WTC11 (cell line): ENCODE data around the gene PSME4. TPM values are rescaled to one million over a fixed set of nuclear protein-coding genes. Genes with fewer than 3 reads are reported as not detected.

Source experiments
- ATAC-seq: fragments of 200-7000 bp; cut with Tn5 transposase; 2 replicates; pipeline ENCODE4 v1.10.0; 2021; ENCODE audit warnings: mild to moderate bottlenecking, moderate library complexity
- CTCF ChIA-PET: fragments of 300-600 bp; sonication (Branson Sonifier 250); formaldehyde crosslinking; loops from one replicate; lab custom pipeline; 2021; ENCODE audit warnings: antibody characterized with exemption; lab: Charles Lee
- POLR2A ChIA-PET: fragments of 350-600 bp; sonication (Branson Sonifier 250); formaldehyde crosslinking; loops from one replicate; lab custom pipeline; 2021; ENCODE audit warnings: antibody characterized with exemption; lab: Charles Lee
- DNase-seq: peaks from one replicate; pipeline ENCODE4 v3.0.0; 2021; ENCODE audit warnings: low spot score
- H3K27ac Mint-ChIP-seq: 2 replicates; pipeline ENCODE4 v1.8.0; 2021; ENCODE audit warnings: mixed read lengths
- H3K27me3 Mint-ChIP-seq: 2 replicates; pipeline ENCODE4 v1.8.0; 2021; ENCODE audit warnings: low read depth, mild to moderate bottlenecking, moderate library complexity, mixed read lengths
- H3K36me3 Mint-ChIP-seq: 2 replicates; pipeline ENCODE4 v1.8.0; 2021; ENCODE audit warnings: mixed read lengths
- H3K4me1 Mint-ChIP-seq: 2 replicates; pipeline ENCODE4 v1.8.0; 2022; ENCODE audit warnings: mixed read lengths
- H3K4me3 Mint-ChIP-seq: 2 replicates; pipeline ENCODE4 v1.8.0; 2021; ENCODE audit warnings: mild to moderate bottlenecking, moderate library complexity, mixed read lengths
- H3K9me3 Mint-ChIP-seq: 2 replicates; pipeline ENCODE4 v1.8.0; 2021; ENCODE audit warnings: mixed read lengths
- ATF1 ChIP-seq: sonication (generic); formaldehyde crosslinking; IDR thresholded peaks from 2 replicates; pipeline ENCODE4 v1.8.1; 2023; ENCODE audit warnings: mild to moderate bottlenecking, moderate library complexity, missing genetic modification reagents
- FOXP4 ChIP-seq: sonication (generic); formaldehyde crosslinking; IDR thresholded peaks from 2 replicates; pipeline ENCODE4 v1.8.0; 2022; ENCODE audit warnings: mild to moderate bottlenecking, missing genetic modification reagents
- GABPB1 ChIP-seq: sonication (generic); formaldehyde crosslinking; IDR thresholded peaks from 2 replicates; pipeline ENCODE4 v1.8.1; 2023; ENCODE audit warnings: mild to moderate bottlenecking, missing genetic modification reagents
- MAX ChIP-seq: sonication (generic); formaldehyde crosslinking; IDR thresholded peaks from 2 replicates; pipeline ENCODE4 v1.8.0; 2022; ENCODE audit warnings: mild to moderate bottlenecking, missing genetic modification reagents
- TCF7 ChIP-seq: sonication (generic); formaldehyde crosslinking; IDR thresholded peaks from 2 replicates; pipeline ENCODE4 v1.8.0; 2022; ENCODE audit warnings: mild to moderate bottlenecking, low read depth, missing genetic modification reagents, moderate library complexity
- TP53 ChIP-seq: sonication (generic); formaldehyde crosslinking; IDR thresholded peaks from 2 replicates; pipeline ENCODE4 v1.8.1; 2023; ENCODE audit warnings: mild to moderate bottlenecking, missing genetic modification reagents
- ZBTB21 ChIP-seq: sonication (generic); formaldehyde crosslinking; IDR thresholded peaks from 2 replicates; pipeline ENCODE4 v1.8.1; 2023; ENCODE audit warnings: mild to moderate bottlenecking, missing genetic modification reagents, borderline replicate concordance
- ZNF219 ChIP-seq: sonication (generic); formaldehyde crosslinking; IDR thresholded peaks from 2 replicates; pipeline ENCODE4 v1.8.0; 2023; ENCODE audit warnings: missing genetic modification reagents, mild to moderate bottlenecking, borderline replicate concordance
- ZNF317 ChIP-seq: sonication (generic); formaldehyde crosslinking; IDR thresholded peaks from 2 replicates; pipeline ENCODE4 v1.8.1; 2023; ENCODE audit warnings: low read depth, mild to moderate bottlenecking, moderate library complexity, missing genetic modification reagents, borderline replicate concordance
- ZNF396 ChIP-seq: fragments of 250-450 bp; sonication (Bioruptor Pico); IDR thresholded peaks from 2 replicates; pipeline ENCODE4 v1.8.0; 2021; ENCODE audit warnings: mild to moderate bottlenecking, moderate library complexity, borderline replicate concordance
- total RNA-seq: library from RNA; stranded (reverse); gene quantifications from 3 replicates; pipeline ENCODE4 v1.2.3, GENCODE V29; 2021
- TF ChIP-seq, protein P1 (sequence below): sonication (generic); formaldehyde crosslinking; IDR thresholded peaks from 2 replicates; pipeline ENCODE4 v1.8.0; 2022; ENCODE audit warnings: missing genetic modification reagents
- TF ChIP-seq, protein P2 (sequence below): fragments of 250-450 bp; sonication (Bioruptor Pico); conservative IDR thresholded peaks from 2 replicates; pipeline ENCODE4 v1.9.0; 2021; ENCODE audit warnings: mild to moderate bottlenecking
- TF ChIP-seq, protein P3 (sequence below): sonication (generic); formaldehyde crosslinking; IDR thresholded peaks from 2 replicates; pipeline ENCODE4 v1.8.0; 2023; ENCODE audit warnings: mild to moderate bottlenecking, missing genetic modification reagents

Gene PSME4
- total RNA-seq, 1 experiment from 2014 or later, result 91.9 TPM

DNA sequence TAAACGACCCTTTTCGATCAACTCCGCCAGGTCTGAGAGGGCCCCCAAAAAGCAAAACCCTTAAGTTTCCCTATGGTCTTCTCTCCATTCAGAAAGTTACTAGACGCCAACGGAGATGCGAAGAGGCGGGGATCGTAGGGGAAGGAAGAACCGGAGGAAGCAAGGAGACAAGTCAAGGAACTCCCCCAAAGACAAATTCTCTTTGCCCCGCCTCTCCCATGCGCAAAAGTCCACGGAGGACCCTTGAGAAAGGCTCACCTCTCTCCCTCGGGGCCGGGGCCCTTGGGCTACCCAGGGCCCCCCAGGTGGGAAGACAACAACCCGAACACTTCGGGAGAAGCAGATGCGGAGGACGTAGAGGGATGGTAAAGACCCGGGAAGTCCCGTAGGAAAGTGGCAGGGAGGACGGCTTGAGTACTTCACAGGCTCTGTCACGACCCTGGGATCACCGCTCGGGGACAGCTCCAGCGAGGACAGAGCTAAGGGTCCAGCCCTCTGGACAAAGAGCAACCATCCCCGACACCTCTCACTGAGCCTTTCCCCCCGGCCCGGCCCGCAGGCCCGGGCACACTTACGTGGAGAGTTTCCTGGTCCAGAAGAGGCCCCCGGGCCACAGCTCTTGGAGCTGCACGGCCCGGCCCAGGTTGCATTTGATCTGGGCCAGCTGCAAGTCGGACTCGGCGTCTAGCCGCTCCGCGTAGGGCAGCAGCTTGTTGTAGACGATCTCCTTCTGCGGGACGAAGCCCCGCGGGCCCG lies 647 bp downstream of the PSME4 start:
- ChIA-PET POLR2A (interaction anchor here (0.7 to 1.8 kb wide), 3 partner anchors 10 to 154 kb away, joined by 3 to 8 read pairs (median 4); no protein-coding TSS in a partner anchor), CTCF (no interaction called here)
- peaks cover 8% of the 10 kb centered on the region for H3K36me3 Mint-ChIP-seq
- H3K9me3 Mint-ChIP-seq, result no peaks in the 10 kb centered on the region
- peak; percentile 29 for DNase-seq
- H3K4me1 Mint-ChIP-seq, result peaks cover 23% of the 10 kb centered on the region
- H3K4me3 Mint-ChIP-seq, result peak overlapping the region; percentile 85
- TF ChIP-seq TP53 (CRISPR knock-in tag) (no peak), ATF1 (CRISPR knock-in tag) (0 out of 2 replicates have a peak, but pooled peaks have one; percentile 16)
- peak; percentile 10 for ATAC-seq
- H3K27me3 Mint-ChIP-seq, result no peaks in the 10 kb centered on the region
- H3K27ac Mint-ChIP-seq, result peak overlapping the region; percentile 81

DNA sequence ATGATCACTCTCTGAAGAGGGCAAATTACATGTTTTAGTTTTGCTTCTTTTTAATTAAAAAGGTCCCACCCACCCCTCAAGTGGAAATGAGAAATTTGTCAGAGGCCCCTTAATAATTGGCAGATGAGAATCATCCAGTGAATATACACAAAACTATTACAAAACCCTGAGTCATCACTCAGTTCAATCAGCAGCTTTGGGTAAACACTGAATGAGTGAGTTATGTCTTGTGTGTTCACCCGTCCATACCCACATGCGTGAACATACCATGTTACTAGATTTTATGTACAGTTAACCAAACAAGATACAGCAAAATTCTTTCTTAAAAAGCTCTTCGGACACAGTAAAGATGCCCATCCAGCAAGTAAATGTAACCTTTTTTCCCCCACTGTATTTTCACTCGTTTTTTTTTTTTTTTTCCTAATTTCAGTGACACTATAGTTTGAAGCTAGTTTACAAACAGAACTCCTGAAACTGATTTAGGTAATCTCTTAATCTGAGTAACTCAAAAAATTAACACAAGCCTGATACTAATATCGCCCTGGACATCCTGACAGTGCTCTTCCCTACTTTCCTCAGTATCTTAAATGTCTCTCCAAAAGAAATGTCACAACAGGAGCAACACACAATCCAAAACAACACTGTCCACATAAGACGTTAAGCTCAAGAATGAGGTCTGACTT lies 1.4 kb downstream of the PSME4 start:
- Mint-ChIP-seq H3K36me3 (peaks cover 5% of the 10 kb centered on the region; the same call in 1 of the 2 replicates), H3K4me1 (peaks cover 30% of the 10 kb centered on the region), H3K4me3 (peak overlapping the region; percentile 85), H3K27ac (peak overlapping the region; percentile 81), H3K27me3 (no peaks in the 10 kb centered on the region), H3K9me3 (no peaks in the 10 kb centered on the region)
- ChIA-PET CTCF (no interaction called here), POLR2A (interaction anchor here (0.7 to 1.8 kb wide), 2 partner anchors 9 to 155 kb away, joined by 3 to 8 read pairs; no protein-coding TSS in a partner anchor)
- TF ChIP-seq, protein P1, sequence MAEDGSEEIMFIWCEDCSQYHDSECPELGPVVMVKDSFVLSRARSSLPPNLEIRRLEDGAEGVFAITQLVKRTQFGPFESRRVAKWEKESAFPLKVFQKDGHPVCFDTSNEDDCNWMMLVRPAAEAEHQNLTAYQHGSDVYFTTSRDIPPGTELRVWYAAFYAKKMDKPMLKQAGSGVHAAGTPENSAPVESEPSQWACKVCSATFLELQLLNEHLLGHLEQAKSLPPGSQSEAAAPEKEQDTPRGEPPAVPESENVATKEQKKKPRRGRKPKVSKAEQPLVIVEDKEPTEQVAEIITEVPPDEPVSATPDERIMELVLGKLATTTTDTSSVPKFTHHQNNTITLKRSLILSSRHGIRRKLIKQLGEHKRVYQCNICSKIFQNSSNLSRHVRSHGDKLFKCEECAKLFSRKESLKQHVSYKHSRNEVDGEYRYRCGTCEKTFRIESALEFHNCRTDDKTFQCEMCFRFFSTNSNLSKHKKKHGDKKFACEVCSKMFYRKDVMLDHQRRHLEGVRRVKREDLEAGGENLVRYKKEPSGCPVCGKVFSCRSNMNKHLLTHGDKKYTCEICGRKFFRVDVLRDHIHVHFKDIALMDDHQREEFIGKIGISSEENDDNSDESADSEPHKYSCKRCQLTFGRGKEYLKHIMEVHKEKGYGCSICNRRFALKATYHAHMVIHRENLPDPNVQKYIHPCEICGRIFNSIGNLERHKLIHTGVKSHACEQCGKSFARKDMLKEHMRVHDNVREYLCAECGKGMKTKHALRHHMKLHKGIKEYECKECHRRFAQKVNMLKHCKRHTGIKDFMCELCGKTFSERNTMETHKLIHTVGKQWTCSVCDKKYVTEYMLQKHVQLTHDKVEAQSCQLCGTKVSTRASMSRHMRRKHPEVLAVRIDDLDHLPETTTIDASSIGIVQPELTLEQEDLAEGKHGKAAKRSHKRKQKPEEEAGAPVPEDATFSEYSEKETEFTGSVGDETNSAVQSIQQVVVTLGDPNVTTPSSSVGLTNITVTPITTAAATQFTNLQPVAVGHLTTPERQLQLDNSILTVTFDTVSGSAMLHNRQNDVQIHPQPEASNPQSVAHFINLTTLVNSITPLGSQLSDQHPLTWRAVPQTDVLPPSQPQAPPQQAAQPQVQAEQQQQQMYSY (CRISPR knock-in tag), result no peak
- TF ChIP-seq, protein P2, sequence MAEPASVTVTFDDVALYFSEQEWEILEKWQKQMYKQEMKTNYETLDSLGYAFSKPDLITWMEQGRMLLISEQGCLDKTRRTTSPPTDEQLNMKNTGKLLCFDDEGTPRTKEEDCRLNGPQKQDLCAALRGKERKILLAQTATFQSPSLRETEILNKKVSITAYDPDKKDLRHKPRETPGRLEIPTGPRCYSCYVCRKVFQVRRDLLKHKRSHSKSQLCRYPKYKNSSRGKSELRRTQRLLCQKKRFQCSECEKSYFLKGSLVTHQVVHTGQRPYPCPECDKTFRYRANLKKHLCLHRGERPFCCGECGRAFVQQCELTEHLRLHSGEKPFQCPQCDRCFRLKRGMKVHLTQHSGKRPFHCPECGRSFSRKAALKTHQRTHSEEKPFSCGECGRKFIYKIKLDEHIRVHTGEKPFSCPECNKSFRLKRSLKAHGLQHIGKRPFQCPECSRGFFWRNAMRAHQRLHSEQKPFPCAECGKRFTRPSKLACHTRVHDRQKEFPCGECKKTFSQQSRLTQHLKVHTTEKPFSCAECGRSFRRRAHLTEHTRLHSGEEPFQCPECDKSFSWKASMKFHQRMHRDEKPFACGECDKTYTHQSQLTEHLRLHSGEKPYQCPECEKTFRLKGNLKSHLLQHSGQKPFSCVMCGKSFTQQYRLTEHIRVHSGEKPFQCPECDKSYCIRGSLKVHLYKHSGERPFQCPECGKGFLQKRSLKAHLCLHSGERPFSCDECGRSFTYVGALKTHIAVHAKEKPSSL (CRISPR knock-in tag), result no peak
- peak; percentile 16; the same call in 1 of the 2 replicates for TF ChIP-seq GABPB1 (CRISPR knock-in tag)
- DNase-seq (no peak), ATAC-seq (no peak)

DNA sequence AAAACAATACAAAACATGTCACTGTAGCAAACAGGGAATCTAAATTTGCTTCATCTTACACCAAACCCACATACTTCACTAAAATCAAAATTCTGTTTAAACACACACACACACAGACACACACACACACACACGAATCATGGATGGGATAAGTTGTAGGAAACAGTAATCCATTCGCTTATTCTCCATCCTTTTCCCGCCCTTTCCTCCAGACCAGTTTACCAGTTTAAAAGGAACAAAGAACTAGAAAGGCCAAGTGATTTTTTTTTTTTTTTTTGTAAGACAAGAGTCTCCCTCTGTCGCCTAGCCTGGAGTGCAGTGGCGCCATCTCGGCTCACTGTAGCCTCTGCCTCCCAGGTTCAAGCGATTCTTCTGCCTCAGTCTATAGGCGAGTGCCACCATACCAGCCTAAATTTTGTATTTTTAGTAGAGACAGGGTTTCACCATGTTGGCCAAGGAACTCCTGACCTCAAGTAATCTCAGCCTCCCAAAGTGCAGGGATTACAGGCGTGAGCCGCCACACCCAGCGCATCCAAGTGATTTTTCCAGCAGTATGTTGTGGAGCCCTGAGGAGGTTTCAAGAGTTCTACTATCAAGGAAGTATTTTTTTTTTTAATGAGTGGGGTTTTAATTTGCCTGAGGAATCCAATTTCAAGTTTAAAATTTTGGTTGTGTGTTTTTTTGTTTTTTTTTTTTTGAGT lies 5.7 kb downstream of the PSME4 start:
- Mint-ChIP-seq H3K9me3 (no peaks in the 10 kb centered on the region), H3K4me3 (peak overlapping the region; percentile 26; the same call in 1 of the 2 replicates), H3K27ac (peak overlapping the region; percentile 92), H3K27me3 (no peaks in the 10 kb centered on the region), H3K4me1 (peaks cover 63% of the 10 kb centered on the region), H3K36me3 (no peaks in the 10 kb centered on the region)
- no peak for DNase-seq
- peak; percentile 12 for ATAC-seq
- ChIA-PET CTCF (no interaction called here), POLR2A (no interaction called here)
- TF ChIP-seq MAX (no peak), ZBTB21 (CRISPR knock-in tag) (no peak), ZNF219 (CRISPR knock-in tag) (no peak), FOXP4 (CRISPR knock-in tag) (no peak), ZNF317 (no peak), ZNF396 (CRISPR knock-in tag) (no peak), TCF7 (no peak)
- TF ChIP-seq, protein P2 (CRISPR knock-in tag), result no peak
- TF ChIP-seq, protein P3, sequence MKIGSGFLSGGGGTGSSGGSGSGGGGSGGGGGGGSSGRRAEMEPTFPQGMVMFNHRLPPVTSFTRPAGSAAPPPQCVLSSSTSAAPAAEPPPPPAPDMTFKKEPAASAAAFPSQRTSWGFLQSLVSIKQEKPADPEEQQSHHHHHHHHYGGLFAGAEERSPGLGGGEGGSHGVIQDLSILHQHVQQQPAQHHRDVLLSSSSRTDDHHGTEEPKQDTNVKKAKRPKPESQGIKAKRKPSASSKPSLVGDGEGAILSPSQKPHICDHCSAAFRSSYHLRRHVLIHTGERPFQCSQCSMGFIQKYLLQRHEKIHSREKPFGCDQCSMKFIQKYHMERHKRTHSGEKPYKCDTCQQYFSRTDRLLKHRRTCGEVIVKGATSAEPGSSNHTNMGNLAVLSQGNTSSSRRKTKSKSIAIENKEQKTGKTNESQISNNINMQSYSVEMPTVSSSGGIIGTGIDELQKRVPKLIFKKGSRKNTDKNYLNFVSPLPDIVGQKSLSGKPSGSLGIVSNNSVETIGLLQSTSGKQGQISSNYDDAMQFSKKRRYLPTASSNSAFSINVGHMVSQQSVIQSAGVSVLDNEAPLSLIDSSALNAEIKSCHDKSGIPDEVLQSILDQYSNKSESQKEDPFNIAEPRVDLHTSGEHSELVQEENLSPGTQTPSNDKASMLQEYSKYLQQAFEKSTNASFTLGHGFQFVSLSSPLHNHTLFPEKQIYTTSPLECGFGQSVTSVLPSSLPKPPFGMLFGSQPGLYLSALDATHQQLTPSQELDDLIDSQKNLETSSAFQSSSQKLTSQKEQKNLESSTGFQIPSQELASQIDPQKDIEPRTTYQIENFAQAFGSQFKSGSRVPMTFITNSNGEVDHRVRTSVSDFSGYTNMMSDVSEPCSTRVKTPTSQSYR (CRISPR knock-in tag), result no peak
